Retinal pigment epithelial cell (primary cell): ENCODE data around the gene CDH3.

ENCODE experiments used
- DNase-seq: peaks from one replicate; pipeline ENCODE4 v3.0.0-alpha.2; 2010; ENCODE audit warnings: low read depth
- H3K4me3 ChIP-seq: 2 replicates; pipeline ENCODE4 v1.5.1; 2011; ENCODE audit warnings: mild to moderate bottlenecking, low read length, control low read depth, moderate library complexity
- TF ChIP-seq, protein P1 (sequence below): conservative IDR thresholded peaks from 2 replicates; pipeline ENCODE4 v1.5.1; 2011; ENCODE audit warnings: low read depth, low read length, control low read depth, inconsistent platforms

The CDH3 gene

DNA sequence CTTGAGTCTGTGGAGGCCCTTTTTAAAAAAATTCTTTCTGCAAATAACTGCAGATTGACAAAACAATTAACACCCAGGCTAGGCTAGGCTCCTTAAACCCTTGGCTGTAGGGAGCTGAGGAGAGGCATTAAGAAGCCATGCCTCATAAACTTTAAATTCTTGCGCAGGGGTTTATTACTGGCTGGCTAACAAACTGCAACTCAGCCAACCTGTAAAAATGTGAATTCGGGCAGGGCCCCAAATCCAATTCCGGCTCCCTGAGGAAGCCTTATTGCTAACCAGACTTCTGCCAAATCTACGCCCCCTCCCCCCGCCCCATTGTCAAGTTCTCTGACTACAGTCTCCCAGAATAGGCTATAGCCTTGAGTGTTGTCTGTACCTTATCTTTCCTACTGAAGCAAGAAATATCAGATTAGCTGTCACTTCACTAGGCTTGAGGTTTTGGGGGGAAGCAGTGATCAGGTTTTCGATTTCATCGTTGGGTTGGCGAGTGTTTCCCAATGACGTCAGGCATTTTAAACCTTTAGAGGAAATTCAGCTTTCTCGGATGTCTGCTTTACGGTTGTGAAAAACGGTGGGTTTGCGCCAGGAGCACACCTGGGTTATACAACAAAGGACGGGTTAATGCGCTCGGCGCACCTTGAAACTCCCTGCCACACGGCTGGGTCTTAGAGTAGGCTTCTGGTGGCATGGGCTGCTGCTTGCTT, 2.0 kb downstream of the CDH3 start:
- TF ChIP-seq, protein P1, sequence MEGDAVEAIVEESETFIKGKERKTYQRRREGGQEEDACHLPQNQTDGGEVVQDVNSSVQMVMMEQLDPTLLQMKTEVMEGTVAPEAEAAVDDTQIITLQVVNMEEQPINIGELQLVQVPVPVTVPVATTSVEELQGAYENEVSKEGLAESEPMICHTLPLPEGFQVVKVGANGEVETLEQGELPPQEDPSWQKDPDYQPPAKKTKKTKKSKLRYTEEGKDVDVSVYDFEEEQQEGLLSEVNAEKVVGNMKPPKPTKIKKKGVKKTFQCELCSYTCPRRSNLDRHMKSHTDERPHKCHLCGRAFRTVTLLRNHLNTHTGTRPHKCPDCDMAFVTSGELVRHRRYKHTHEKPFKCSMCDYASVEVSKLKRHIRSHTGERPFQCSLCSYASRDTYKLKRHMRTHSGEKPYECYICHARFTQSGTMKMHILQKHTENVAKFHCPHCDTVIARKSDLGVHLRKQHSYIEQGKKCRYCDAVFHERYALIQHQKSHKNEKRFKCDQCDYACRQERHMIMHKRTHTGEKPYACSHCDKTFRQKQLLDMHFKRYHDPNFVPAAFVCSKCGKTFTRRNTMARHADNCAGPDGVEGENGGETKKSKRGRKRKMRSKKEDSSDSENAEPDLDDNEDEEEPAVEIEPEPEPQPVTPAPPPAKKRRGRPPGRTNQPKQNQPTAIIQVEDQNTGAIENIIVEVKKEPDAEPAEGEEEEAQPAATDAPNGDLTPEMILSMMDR: no peak
- no peak overlapping the region for H3K4me3 ChIP-seq
- no peak for DNase-seq

GRCh38 chr16:68651136-68651535, 6.0 kb downstream of the CDH3 start:
- no peak overlapping the region for H3K4me3 ChIP-seq
- no peak for DNase-seq
- TF ChIP-seq, protein P1: no peak

DNA sequence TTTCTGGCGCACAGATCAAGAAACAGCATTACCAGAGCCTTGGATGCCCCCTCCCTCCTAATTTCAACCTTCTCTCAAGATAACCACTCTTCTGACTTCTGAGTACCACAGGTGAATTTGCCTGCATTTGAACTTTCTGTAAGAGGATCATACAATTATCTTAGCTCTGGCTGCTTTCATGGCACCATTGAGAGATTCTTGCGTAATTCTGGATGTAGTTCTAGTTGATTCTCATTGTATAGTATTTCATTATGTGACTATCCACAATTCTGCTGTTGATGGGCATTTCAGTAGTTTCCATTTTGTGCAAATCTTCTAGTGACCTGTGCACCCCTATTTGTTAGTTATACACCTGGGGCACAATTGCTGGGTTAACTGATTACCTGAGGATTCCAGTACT, 7.5 kb downstream of the CDH3 start:
- DNase-seq: no peak
- TF ChIP-seq, protein P1: no peak

DNA sequence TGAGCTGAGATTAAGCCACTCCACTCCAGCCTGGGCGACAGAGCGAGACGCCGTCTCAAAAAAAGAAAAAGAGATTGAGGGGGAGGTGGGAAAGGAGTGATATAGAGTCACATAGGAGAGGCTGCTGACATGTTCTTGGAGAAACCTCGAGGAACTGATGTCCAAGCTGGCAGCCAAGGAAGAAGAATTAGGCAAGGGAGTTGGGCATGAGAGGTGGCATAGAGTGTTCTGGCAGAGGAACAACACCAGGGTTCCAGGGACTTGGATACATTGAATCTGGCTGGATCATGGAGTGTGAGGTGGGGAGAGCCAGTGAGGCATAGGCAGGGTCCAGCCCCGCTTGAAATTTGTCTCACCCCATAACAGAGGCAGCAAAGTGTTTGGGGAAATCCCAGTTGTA, 10.7 kb downstream of the CDH3 start:
- DNase-seq: no peak
- TF ChIP-seq, protein P1: no peak

More for the DNA sequence above, 7.5 kb downstream of the CDH3 start:
- no peak overlapping the region for H3K4me3 ChIP-seq

DNA sequence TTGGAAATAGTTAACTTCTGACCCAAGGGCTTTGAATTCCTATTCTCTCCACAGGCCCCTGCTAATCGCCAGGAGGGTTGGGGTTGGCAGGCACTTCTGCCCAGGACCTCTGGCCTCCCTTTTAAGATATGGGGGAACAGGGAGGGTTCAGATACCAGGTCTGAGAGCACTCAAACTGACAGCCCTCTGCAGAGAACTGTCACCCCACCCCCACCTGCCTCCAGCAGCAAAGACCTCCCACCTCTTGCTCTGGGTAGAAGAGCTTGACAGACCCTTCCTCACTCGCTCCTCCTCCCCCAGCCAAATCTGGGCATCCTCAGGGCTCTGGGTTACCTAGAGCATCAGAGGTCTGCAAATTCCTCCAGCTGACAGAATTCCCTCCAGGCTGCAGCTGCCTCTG, 11.6 kb downstream of the CDH3 start:
- TF ChIP-seq, protein P1: no peak
- no peak overlapping the region for H3K4me3 ChIP-seq
- DNase-seq: no peak

More for the DNA sequence above, 10.7 kb downstream of the CDH3 start:
- no peak overlapping the region for H3K4me3 ChIP-seq

DNA sequence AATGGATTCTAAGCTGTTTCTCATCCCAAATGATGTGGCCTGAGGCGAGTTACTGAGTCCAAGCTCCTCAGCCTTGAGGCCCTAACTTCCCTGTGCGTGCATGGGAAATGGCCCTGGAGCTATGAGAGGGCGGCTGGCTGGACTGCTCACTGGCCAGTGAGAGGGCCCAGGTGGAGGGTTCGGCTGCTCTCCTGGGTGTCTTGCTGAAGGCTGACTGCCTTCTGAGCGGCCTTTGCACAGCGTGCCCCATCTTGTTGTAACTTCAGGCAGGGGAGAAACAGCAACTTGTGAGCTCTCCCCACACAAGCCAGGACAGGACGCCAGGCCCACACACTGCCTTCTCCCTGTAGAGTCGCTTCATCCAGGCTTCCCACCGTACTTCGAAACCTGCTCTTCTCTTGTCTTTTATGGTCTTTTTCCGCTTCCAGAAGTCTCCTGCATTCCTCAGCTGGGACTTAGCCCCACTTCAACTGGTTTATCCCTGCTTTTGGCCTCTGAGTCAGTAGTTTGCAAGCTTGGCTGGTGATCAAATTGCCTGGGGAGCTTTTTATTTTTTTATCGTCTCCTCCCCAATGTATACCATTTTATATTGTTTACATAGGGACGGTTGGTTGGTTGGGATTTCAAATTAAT, 13.3 kb downstream of the CDH3 start:
- DNase-seq: peak; percentile 74
- no peak overlapping the region for H3K4me3 ChIP-seq
- TF ChIP-seq, protein P1: no peak

DNA sequence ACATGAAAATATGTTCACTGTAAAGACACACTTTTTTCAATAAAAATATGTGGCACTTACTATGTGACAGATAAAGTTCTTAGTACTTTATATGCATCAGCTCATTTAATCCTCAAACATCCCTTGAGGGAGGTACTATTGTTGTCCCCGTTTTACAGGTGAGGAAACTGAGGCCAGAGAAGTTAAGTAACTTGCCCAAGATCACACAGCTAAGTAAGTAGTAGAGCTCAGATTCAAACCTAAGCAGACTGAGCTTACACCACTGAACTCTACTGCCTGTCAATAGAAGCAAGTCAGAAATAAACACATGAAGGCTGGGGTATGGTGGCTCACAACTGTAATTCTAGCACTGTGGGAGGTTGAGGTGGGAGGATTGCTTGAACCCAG, 13.9 kb downstream of the CDH3 start:
- no peak for DNase-seq
- TF ChIP-seq, protein P1: no peak
- H3K4me3 ChIP-seq: no peak overlapping the region
